GM23338 (cell line): ENCODE results near the gene MOCOS.

ENCODE experiments used
- CTCF ChIP-seq, 2 experiments: fragments of 200-600 bp in 1 of 2; sonication (generic) in 1 of 2; conservative IDR thresholded peaks; 2 replicates each; pipeline versions ENCODE4 v1.5.1 to v1.6.1; 2016 to 2017; ENCODE audit warnings: antibody characterized with exemption in 2 of 2, low read depth in 2 of 2, mild to moderate bottlenecking in 2 of 2, moderate library complexity in 1 of 2
- EZH2 ChIP-seq: fragments of 200-600 bp; sonication (generic); IDR thresholded peaks from one replicate; pipeline ENCODE4 v1.8.0; 2017; ENCODE audit warnings: antibody characterized with exemption, mild to moderate bottlenecking, low read depth; ENCODE audit not compliant: unreplicated experiment
- EZH2phosphoT487 ChIP-seq: fragments of 200-600 bp; sonication (generic); IDR thresholded peaks from one replicate; pipeline ENCODE4 v1.8.1; 2018; ENCODE audit warnings: antibody characterized with exemption; ENCODE audit not compliant: unreplicated experiment
- POLR2AphosphoS5 ChIP-seq: IDR thresholded peaks from 2 replicates; pipeline ENCODE4 v1.6.1; 2016; ENCODE audit warnings: antibody characterized with exemption, low read depth
- REST ChIP-seq: IDR thresholded peaks from one replicate; pipeline ENCODE4 v1.6.1; 2018; ENCODE audit warnings: antibody characterized with exemption; ENCODE audit not compliant: unreplicated experiment
- ZNF114 ChIP-seq: fragments of 250-450 bp; sonication (Bioruptor Pico); IDR thresholded peaks from 2 replicates; pipeline ENCODE4 v1.5.0; 2020; ENCODE audit warnings: mild to moderate bottlenecking, moderate library complexity

- TF ChIP-seq EZH2 (no peak), REST (no peak), CTCF (conservative IDR thresholded peaks at IDR 0.05; ENCODE audit: low read depth in 2 of 2) (peak in 1 of 2 experiments; percentile 36; a peak in 2 of 4 replicates), POLR2AphosphoS5 (no peak), EZH2phosphoT487 (no peak), ZNF114 (CRISPR knock-in tag) (no peak)
Measured at GRCh38 chr18:36203360-36203895, 16.1 kb downstream of the MOCOS start.
